Mammary epithelial cell (primary cell): Measurements from ENCODE around the gene AACS.

Source experiments
- CTCF ChIP-seq, 2 donors: IDR thresholded peaks in 1 of 2; conservative IDR thresholded peaks in 1 of 2; 2 replicates each; pipeline ENCODE4 v1.5.1; 2011 to 2012; ENCODE audit warnings: inconsistent platforms in 2 of 2, low read length in 2 of 2, mild to moderate bottlenecking in 2 of 2, control low read depth in 1 of 2, low read depth in 1 of 2; ENCODE audit not compliant: insufficient read depth in 1 of 2; ENCODE audit errors: extremely low read depth in 1 of 2
- EZH2 ChIP-seq: IDR thresholded peaks from 2 replicates; pipeline ENCODE4 v1.6.1; 2012; ENCODE audit warnings: low read length, inconsistent platforms, borderline replicate concordance

GRCh38 chr12:125155366-125155765, 90.1 kb downstream of the AACS start:
- TF ChIP-seq CTCF (conservative IDR thresholded peaks at IDR 0.05 in 1 of 2, IDR thresholded peaks at IDR 0.05 in 1 of 2; ENCODE audit: extremely low read depth in 1 of 2, insufficient read depth in 1 of 2, low read depth in 1 of 2, low read length in 2 of 2) (no peak), EZH2 (no peak)
